NCI-H2196 (cell line): Measurements from ENCODE around the gene L2HGDH.
A peak's percentile ranks its signal among the peaks of the same experiment; 100 is the strongest.

Source experiments
- DNase-seq: peaks from one replicate; lab custom pipeline; 2025; ENCODE audit not compliant: unreplicated experiment; lab: John Stamatoyannopoulos, UW

L2HGDH gene

GRCh38 chr14:50231475-50232275, 80.4 kb downstream of the L2HGDH start, which contains the start of gene SOS2:
SOS2 (minus strand) TSS chr14:50231578; CDS start chr14:50231283, 295 bp downstream.
- peak; percentile 79 for DNase-seq

- DNase-seq = peak; percentile 31
Measured at GRCh38 chr14:50230701-50231474, 81.1 kb downstream of the L2HGDH start.

- DNase-seq = no peak
Measured at GRCh38 chr14:50230401-50230700, 81.7 kb downstream of the L2HGDH start.

- DNase-seq = no peak
Measured at GRCh38 chr14:50229681-50230080, 82.3 kb downstream of the L2HGDH start.

- DNase-seq = no peak
Measured at GRCh38 chr14:50228313-50228712, 83.7 kb downstream of the L2HGDH start.

GRCh38 chr14:50225974-50226297, 86.1 kb downstream of the L2HGDH start:
- peak; percentile 15 for DNase-seq

- peak; percentile 14 for DNase-seq
Measured at GRCh38 chr14:50225067-50225973, 86.7 kb downstream of the L2HGDH start.

GRCh38 chr14:50222055-50222613, 89.9 kb downstream of the L2HGDH start:
- no peak for DNase-seq

- no peak for DNase-seq
Measured at GRCh38 chr14:50218501-50218900, 93.5 kb downstream of the L2HGDH start.

GRCh38 chr14:50215416-50215815, 96.6 kb downstream of the L2HGDH start:
- DNase-seq = no peak

- no peak for DNase-seq
Measured at GRCh38 chr14:50213795-50214194, 98.2 kb downstream of the L2HGDH start.

- no peak for DNase-seq
Measured at GRCh38 chr14:50212726-50213125, 99.3 kb downstream of the L2HGDH start.

GRCh38 chr14:50210074-50210473, 102.0 kb downstream of the L2HGDH start:
- no peak for DNase-seq

GRCh38 chr14:50198499-50198898, 113.5 kb downstream of the L2HGDH start:
- DNase-seq = no peak

GRCh38 chr14:50191499-50191898, 120.5 kb downstream of the L2HGDH start:
- no peak for DNase-seq
